Osteocyte (in vitro differentiated cells): Measurements from ENCODE around the gene PRAF2. TPM values are rescaled to one million over a fixed set of nuclear protein-coding genes. Genes with fewer than 3 reads are reported as not detected.

Source experiments
- DNase-seq: peaks from one replicate; pipeline ENCODE4 v3.0.0; 2021; ENCODE audit warnings: mixed read lengths; ENCODE audit not compliant: unreplicated experiment; ENCODE audit errors: extremely low spot score
- H3K27ac Mint-ChIP-seq: one replicate; pipeline ENCODE4 v1.8.0; 2021; ENCODE audit warnings: mild to moderate bottlenecking, mixed read lengths; ENCODE audit not compliant: unreplicated experiment
- H3K27me3 Mint-ChIP-seq: one replicate; pipeline ENCODE4 v1.8.0; 2021; ENCODE audit warnings: mixed read lengths; ENCODE audit not compliant: unreplicated experiment
- H3K36me3 Mint-ChIP-seq: one replicate; pipeline ENCODE4 v1.8.0; 2021; ENCODE audit warnings: mixed read lengths; ENCODE audit not compliant: unreplicated experiment
- H3K4me1 Mint-ChIP-seq: one replicate; pipeline ENCODE4 v1.8.0; 2021; ENCODE audit warnings: mixed read lengths; ENCODE audit not compliant: unreplicated experiment
- H3K4me3 Mint-ChIP-seq: one replicate; pipeline ENCODE4 v1.8.0; 2021; ENCODE audit warnings: mild to moderate bottlenecking, moderate library complexity, mixed read lengths; ENCODE audit not compliant: unreplicated experiment
- H3K9me3 Mint-ChIP-seq: one replicate; pipeline ENCODE4 v1.8.0; 2021; ENCODE audit warnings: mixed read lengths; ENCODE audit not compliant: unreplicated experiment
- CTCF ChIP-seq: fragments of 200-600 bp; sonication (generic); IDR thresholded peaks from 2 replicates; pipeline ENCODE4 v1.5.0; 2021; ENCODE audit warnings: antibody characterized with exemption, mild to moderate bottlenecking, moderate library complexity
- total RNA-seq: library from RNA; stranded (reverse); gene quantifications from 2 replicates; pipeline ENCODE4 v1.2.1, GENCODE V29; 2021

Gene PRAF2
- total RNA-seq, 1 donor from 2014 or later: 55.3 TPM

- Mint-ChIP-seq H3K4me3 (peak within 1 kb of the TSS; percentile 91), H3K36me3 (peaks cover 15% of the 10 kb centered on the region), H3K27ac (peak within 1 kb of the TSS; percentile 98), H3K4me1 (peaks cover 32% of the 10 kb centered on the region), H3K27me3 (no peaks in the 10 kb centered on the region), H3K9me3 (no peaks in the 10 kb centered on the region)
- peak; percentile 71 for TF ChIP-seq CTCF
- DNase-seq: peak; percentile 98
Observed at GRCh38 chrX:49043220-49043986, 30.4 kb downstream of the PRAF2 start, which contains the start of gene TFE3. Gene TFE3 (minus strand): TSS chrX:49043357. CDS start chrX:49043226, 131 bp downstream.

GRCh38 chrX:49042581-49043219 lies 31.1 kb downstream of the PRAF2 start:
- no peak for DNase-seq

GRCh38 chrX:49041744-49042580 lies 31.8 kb downstream of the PRAF2 start:
- no peak for TF ChIP-seq CTCF
- peaks cover 22% of the 10 kb centered on the region for H3K36me3 Mint-ChIP-seq
- peak overlapping the region; percentile 91 for H3K4me3 Mint-ChIP-seq
- peak overlapping the region; percentile 98 for H3K27ac Mint-ChIP-seq
- no peaks in the 10 kb centered on the region for H3K9me3 Mint-ChIP-seq
- H3K27me3 Mint-ChIP-seq: no peaks in the 10 kb centered on the region
- peaks cover 33% of the 10 kb centered on the region for H3K4me1 Mint-ChIP-seq
- DNase-seq: no peak

More at GRCh38 chrX:49042581-49043219, 31.1 kb downstream of the PRAF2 start:
- Mint-ChIP-seq H3K36me3 (peaks cover 18% of the 10 kb centered on the region), H3K4me1 (peaks cover 33% of the 10 kb centered on the region), H3K27ac (peak overlapping the region; percentile 98), H3K4me3 (peak overlapping the region; percentile 91), H3K27me3 (no peaks in the 10 kb centered on the region), H3K9me3 (no peaks in the 10 kb centered on the region)
- TF ChIP-seq CTCF: no peak

- Mint-ChIP-seq H3K9me3 (no peaks in the 10 kb centered on the region), H3K4me3 (peak overlapping the region; percentile 91), H3K4me1 (peaks cover 33% of the 10 kb centered on the region), H3K27me3 (no peaks in the 10 kb centered on the region), H3K27ac (peak overlapping the region; percentile 98), H3K36me3 (peaks cover 22% of the 10 kb centered on the region)
- DNase-seq: no peak
- no peak for TF ChIP-seq CTCF
Observed at GRCh38 chrX:49040376-49040955, 33.3 kb downstream of the PRAF2 start.
